Activated T-helper 1 cell treated with anti-CD3 and anti-CD28 coated beads, Interleukin-2, amount 50 U/mL, for 16 hours (primary cell): Measurements from ENCODE around the gene CAPN9.
"Not testable (repeated sequence)": the region's sequence is repeated elsewhere in the genome, so short reads cannot be mapped to it uniquely, and the experiment has no call there.

Source experiments
- DNase-seq, 2 donors: peaks; one replicate each; pipeline ENCODE4 v3.0.0-alpha.2; 2020; ENCODE audit warnings: low read depth in 1 of 2, low spot score in 1 of 2

Gene CAPN9

DNA sequence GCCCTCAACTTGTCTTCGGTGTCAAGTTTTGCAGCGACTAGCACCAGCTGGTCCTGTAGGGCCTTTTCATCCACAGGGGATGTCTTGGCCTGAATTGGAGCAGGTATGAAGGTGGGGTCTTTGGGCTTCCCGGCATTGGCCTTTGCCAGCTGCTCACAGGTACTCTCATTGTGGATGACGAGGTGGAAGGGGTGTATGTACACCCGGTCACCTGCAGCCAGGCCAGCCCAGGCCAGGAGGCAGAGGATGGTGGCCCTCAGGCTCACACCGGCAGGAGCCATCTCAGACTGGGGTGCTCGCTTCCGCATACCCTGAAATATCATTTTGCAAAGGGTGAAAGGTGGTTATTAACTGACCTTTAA, 36.7 kb upstream of the CAPN9 start:
- DNase-seq = no peak

DNA sequence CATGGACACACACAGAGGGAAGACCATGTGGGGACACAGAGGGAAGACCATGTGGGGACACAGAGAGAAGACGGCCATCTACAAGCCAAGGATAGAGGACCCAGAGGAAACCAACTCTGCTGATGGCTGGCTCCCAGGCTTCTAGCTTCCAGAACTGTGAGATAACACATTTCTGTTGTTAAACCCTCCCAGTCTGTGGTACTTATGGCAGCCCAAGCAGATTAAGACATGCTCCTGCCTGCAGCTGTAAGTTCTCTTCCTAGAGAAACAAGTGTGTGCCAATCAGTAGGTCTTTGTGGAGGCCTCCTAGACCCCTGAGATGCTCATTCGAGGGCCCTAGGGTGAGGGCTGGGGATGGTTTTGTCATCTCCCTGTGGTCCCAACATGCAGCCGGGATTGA, 35.9 kb upstream of the CAPN9 start:
- DNase-seq = no peak

DNA sequence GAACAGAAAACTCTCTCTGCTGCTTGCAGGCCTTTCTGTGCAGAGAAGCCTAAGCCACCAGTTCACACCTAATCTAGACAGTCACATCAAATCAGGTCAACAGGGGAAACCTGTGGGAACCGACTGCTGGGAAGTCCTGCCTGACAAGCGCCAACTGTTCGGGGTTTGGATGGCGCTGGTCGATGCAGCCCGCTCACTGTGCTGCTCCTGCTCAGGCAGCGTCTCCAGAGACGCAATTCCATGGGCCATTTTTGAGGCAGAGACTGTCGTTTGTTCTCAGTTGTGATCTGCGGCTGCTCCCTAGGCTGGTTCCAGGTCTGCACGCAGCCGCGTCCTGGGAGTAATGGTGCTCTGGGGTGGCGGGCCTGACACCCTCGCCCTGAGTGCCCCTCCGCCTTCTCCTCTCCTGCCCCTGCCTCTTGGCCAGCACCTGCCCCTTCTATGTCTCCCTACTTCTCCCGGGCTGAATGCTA, 34.7 kb upstream of the CAPN9 start:
- no peak for DNase-seq

DNA sequence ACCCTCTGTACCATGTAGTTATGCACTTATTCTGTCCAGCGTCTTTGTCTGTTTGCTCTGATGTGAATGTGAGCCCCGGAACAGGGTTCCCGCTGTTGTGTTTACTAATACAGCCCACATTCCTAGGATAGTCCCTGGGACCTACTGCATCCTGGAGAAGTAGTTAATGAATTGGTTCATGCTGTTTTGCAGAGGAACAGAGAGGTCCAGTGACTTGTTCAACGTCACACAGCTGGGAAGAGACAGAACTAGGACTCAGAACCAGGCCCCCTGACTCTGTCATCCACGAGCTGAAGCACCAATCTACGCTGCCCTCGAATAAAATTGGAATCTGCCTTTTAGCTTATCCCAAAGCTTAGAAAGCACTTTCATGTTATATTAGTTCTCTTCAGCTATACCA, 34.0 kb upstream of the CAPN9 start:
- DNase-seq = no peak

DNA sequence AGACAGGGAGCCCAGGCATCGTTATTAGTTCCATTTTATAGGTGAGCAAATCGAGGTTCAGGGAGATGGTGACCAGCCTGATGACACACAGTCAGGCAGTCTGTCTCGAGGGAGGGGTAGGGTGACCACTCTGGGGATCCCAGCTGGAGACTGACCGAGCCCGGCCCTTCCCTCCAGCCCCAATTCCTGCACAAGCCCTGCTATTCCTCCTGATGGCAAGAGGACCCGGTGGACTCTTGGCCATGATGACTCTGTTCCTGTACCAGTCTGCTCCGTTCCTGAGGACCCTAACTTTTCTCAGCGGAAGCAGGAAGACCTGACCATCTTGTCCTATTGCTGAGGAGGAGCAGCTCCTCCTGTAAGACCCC, 33.7 kb upstream of the CAPN9 start:
- no peak for DNase-seq

DNA sequence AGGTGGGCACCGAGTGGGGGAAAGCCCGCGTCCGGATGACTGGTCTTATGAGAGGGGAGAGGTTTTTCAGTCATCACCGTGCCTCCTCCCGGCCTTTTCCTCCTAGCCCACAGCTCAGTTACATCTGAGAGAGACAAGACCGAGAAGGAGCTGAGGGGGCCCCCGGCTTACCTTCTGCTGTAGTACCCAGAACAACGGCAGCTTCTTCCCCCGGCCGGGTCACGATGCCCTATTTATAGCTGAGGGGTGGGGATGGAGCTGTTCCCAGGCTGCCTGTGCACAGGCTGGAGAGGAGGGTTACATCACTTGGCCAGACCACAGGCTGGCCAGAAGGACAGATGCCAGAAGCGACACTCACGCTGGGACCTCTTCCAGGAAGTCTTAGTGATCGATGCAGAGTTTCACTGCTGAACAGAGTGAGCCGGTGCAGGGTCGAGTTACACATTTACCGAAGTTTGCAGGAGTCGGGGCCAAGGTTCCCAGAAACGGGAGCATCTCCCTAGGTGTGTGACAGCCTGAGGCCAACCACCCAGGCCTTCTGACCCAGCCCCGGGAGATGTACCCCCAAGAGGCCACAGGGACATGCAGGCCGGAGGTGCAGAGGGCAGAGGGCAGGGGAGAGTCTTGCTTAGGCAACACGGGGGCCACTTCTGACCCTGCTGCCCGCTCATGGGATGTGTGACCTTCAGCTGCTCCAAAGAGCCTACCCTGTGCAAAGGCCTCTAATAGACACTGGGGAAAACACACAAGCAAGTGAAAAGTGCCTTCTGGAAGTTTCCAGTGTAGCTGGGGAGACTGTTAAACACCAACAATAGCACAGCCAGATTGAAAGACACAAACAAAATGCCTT, 33.0 kb upstream of the CAPN9 start, which contains the start of gene AGT:
Gene AGT, minus strand, starts transcription at position 208 of the 850 bp plus-strand sequence. CDS start 3,299 bp downstream, outside the sequence.
- no peak for DNase-seq

DNA sequence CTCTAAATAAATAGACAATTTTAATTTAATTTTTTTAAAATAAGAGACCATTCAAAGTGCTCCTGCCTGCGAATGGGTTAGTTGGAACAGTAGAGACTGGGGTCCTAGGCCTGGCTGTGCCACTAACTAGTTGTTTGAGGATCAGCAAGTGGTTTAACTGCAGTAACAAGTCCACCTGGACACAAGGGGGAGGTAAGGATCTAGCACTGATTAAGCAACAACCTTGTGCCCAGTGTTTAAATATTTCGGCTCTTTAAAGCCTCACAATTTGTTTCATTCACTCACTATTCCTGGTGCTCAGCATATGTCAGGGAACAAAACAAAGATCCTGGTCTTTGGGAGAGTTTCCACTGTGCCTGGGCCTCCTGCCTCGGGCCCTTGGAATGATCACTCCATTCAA, 31.7 kb upstream of the CAPN9 start:
- no peak for DNase-seq

DNA sequence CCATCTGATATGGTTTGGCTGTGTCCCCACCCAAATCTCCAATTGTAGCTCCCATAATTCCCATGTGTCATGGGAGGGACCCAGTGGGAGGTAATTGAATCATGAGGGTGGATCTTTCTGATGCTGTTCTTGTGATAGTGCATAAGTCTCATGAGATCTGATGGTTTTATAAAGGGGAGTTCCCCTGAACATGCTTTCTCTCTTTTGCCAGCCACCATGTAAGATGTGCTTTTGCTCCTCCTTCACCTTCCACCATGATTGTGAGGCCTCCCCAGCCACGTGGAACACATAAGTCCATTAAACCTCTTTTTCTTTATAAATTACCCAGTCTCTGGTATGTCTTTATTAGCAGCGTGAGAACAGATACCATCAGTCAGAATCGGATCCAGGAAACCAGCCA, 30.7 kb upstream of the CAPN9 start:
- not testable (repeated sequence) for DNase-seq

DNA sequence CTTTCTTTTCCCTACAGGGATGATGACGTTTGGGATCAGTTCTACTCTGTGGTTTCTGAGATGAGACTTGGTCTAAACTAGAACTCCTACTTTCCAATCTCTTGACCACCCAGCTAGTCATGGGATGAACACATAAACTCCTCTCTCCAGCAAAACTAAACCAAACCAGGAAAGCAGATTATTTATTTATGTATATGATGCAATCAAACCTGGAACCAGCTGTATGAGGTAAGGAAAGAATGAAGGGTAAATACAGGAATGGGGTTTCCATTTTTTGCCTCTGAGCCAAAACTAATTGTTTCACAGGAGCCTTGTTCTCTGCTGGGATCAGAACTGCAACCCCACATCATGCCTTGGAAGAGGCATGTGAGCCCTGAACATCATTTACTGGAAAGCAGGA, 29.9 kb upstream of the CAPN9 start:
- no peak for DNase-seq

DNA sequence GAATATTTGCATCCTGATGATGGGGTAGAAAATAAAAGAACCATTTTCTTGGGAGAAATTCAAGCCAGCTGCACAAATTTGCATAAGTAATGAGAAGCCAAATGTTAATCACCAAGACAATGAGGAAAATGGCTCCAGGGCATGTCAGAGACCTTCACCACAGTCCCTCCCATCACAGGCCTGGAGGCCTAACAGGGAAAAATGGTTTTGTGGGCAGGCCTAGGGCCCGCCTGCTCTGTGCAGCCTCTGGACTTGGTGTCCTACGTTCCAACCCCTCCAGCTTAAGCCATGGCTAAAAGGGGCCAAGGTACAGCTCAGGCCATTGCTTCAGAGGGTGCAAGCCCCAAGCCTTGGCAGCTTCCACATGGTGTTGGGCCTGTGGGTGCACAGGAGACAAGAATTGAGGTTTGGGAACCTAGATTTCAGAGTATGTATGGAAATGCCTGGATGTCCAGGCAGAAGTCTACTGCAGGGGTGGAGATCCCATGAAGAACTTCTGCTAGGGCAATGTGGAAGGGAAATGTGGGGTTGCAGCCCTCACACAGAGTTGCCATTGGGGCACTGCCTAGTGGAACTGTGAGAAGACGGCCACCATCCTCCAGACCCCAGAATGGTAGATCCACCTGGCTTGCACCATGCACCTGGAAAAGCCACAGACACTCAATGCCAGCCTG, 25.2 kb upstream of the CAPN9 start:
- DNase-seq = not testable (repeated sequence)

DNA sequence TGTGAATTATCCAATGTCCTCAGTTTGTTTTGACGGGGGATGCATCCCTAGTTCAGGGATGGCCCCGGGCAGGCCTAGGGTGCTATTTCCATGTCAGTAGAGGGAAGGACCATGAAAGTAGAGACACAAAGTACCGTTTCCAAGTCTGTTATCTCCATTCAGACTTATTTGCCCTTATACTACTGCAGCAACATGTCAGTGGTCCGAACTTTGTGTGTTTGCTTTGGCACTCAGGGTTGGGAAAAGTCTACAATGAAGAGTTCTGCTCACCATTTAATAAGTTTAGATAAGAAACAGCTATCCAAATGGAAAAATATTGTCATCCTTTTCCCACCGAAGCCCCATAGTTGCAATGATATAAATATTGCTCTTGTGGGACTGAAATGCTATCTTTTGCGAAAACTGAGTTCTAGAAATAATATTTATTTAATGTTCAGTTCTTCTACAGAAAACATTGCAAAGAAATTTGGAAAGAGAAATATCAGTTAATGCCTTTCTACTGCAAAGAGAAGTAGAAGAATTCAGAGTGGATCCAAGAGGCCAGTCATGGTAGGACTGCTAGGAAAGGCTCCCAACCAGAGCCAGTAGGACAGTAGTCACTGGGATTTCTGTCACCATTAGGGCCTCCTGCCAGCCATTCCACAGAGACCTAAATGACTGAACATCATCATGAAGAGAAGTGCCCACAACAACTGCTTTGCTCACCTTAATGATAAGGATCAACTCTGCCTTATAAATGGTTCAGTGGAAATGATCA, 21.8 kb upstream of the CAPN9 start:
- DNase-seq = no peak

DNA sequence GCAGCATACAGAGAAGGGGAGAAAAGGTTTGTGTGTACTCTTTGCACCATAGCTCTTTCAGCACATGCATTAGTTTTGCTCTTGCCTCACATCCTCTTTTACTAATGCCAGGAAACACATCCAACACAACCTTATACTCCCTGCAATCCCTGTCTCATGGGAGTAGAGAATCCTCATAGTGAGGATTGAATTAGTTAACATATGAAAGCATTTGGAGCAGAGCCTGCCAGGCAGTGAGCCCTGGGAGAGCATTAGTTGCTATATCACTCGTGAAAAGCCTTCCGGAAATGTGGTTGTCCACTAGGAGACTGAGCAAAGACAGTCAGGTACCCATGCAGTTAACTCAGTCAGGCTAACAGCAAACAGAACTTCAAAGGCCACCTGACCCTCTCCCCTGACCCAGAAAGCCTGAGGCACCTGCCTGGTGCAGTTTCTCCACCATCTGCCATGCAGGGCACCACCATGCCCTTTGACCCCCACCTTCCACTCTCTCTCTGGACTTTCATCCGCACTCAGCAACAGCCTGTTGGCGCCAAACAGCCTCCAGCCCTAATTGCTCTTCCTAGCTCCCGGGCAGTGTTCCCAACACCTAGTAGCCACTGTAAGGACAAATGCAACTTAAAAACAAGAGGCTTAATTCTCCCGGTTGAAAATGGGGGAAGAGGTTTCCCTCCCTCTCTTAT, 18.3 kb upstream of the CAPN9 start:
- no peak for DNase-seq

DNA sequence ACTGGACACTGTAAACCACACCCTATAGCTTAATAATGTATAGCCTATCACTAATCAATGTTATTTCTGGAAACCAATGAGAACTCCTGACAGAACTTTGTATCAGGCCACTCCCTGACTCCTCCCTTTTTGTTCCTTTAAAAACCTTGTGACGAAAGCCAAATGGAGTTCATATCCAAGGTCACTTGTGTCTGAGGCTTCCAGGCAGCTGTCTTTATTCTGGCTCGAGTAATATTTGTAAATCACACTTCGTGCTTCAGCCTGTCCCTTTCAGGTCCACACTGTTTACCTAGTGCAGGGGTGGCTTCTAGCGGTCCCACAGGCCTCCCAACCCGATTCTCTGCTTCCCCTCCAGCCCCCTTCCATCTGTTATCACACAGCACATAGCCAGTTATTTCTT, 16.2 kb upstream of the CAPN9 start:
- no peak for DNase-seq

DNA sequence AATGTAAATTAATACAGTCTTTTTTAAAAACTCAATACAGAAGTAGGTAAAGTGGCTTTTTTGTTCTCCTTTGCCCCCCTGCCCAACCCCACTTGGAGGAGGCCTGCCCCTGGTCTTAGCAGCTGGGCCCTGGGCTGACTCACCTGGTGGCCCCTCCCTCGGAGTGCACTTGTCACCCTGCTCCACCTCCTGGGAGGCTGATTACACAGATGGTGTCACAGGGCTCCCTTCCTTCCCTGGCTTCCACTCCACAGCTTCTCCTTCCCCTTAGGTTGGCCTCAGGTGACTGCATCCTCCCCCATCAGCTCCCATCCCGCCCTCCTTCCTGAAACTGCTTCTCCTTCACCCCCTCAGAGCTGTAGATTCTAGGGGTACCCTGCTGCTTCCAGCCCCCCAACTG, 11.7 kb upstream of the CAPN9 start:
- DNase-seq = no peak

DNA sequence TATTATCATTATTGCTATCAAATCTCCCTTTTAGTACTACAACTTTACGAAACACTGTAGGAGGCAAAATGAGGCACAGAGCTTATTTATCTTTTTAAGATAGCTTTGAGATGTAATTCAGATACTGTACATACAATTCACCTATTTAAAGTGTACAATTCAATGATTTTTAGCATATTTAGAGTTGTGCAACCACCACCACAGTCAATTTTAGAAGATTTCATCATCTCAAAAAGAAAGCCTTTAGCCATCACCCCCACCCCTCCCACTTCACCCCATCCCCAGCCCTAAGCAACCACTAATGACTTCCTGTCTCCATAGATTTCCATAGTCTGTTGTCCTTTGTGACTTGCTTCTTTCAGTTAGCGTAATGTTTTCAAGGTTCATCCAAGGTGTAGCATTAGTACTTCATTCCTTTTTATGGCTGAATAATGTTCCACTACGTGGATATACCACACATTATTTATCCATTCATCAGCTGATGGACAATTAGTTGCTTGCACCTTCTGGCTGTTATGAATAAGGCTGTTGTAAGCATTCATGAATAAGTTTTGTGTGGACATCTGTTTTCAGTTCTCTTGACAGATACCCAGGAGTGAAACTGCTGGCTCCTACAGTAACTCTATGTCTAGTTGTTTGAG, 9.4 kb upstream of the CAPN9 start:
- DNase-seq = no peak

DNA sequence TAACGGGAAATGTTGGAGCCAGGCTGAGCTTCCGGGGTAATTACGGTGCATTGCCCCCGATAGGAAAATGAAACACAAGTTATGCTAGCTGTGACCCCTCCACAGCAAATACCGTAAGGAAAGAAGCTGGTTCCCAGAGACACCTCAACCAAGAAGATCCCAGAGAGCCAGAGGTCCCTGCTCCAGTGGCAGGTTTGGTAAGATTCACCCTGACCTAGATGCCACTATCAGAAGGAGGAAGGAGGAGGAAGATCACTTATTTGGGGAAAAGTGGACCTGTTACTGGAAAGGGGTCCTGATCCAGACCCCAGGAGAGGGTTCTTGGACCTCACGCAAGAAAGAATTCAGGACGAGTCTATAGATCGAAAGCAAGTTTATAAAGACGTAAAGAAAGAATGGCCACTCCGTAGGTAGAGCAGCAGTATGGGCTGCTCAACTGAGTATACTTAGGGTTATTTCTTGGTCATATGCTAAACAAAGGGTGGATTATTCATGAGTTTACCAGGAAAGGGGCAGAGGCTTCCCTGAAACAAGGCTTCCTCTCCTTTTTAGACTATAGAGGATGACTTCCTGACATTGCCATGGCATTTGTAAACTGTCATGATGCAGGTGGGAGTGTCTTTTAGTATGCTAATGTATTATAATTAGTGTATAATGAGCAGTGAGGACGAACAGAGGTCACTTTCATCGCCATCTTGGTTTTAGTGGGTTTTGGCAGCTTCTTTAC, 7.5 kb upstream of the CAPN9 start:
- no peak for DNase-seq

DNA sequence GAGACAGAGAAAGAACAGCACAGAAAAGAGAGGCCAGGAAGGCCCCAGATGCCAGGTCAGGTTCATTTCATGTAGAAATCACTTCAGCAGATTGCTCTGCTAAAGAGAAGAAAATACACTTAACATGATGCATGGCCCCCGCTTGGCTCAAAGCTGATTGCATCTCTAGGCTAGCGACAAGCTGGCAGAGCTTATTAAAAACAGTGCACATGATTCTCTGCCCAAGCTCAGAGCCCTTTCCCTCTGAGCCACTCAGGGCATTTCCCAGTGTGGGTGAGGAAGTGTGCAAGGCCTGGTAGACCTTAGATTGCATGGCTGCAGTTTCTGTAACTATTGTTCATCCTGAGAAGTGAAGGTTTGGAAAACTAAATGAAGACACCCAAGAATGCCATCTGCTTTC, 3.3 kb upstream of the CAPN9 start:
- no peak for DNase-seq

DNA sequence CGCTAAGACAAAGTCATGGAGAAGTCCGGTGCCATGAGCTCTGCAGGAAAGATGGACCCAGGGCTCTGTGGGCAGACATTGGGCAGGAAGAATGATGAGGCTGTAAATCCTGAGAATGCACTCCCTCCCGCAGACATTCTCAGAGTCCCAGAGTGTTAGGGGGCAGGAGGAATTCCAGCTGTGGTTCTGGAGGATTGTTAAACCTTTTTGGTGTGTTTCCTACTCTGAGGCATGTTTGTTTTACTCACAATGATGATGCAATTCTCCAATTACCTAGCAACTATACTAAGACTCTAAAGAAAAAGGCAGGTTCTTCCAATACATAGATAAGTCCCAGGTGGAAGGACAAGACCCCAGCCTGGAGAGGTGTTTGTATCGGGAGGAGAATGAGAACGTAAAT, 2.8 kb upstream of the CAPN9 start:
- DNase-seq = no peak

DNA sequence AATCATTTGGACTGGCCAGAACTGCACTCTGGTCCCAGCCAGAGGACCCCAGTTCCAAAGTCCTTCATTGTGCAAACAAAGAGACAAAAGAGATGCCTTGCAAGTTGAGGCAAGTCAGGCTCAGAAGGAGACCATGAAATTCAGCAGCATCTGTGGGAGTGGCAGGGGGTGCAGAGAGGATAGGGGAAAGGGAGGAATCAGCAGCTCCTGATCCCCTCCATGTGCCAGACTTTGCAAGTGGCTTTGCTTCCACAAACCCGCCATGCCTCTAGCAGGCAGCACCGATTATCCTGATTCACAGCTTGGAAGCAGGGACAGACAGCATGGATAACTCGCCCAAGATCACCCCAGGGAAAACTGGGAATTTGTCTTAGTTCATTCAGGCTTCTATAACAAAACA, 2.1 kb upstream of the CAPN9 start:
- DNase-seq = no peak

DNA sequence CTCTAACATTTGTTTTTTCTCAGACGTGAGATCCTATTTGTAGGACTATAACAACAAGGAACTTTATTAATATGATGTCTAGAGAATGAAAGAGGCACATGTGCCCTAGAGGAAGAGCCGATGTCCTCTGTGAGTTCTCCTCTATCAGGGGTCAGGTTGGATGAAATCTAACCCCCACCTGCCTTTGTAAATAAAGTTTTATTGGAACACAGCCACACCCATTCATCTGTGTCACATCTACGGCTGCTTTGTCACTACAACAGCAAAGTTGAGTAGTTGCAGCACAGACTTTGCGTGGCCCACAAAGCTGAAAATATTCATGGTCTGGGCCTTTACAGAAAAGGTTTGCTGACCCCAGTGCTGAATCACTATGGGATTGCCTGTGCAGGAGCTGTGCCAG, 571 bp upstream of the CAPN9 start:
- no peak for DNase-seq
